Ureter (tissue), 1 donor: Measurements from ENCODE around the gene TTC28. TPM values are rescaled to one million over a fixed set of nuclear protein-coding genes. Genes with fewer than 3 reads are reported as not detected.

Experiments
- total RNA-seq: library from RNA; stranded (reverse); gene quantifications from one replicate; pipeline ENCODE4 v1.2.4, GENCODE V29; 2023
- donor health status: DM: yes; HTN: yes; CAD: no.

Gene TTC28
- total RNA-seq, 1 donor from 2014 or later, result 56.8 TPM

Other genes starting within 250 kb of the TTC28 start
- gene CHEK2, start 62.0 kb upstream of the TTC28 start, total RNA-seq, result 8.4 TPM
- gene HSCB, start 62.2 kb upstream of the TTC28 start, total RNA-seq, result 17.3 TPM
- gene CCDC117, start 92.9 kb upstream of the TTC28 start, total RNA-seq, result 12.2 TPM
- 262 TPM for gene XBP1, start 120.7 kb upstream of the TTC28 start, total RNA-seq
- 9.6 TPM for gene ZNRF3, start 203.7 kb upstream of the TTC28 start, total RNA-seq